Measurements from ENCODE around the gene ZNF474.

DNA sequence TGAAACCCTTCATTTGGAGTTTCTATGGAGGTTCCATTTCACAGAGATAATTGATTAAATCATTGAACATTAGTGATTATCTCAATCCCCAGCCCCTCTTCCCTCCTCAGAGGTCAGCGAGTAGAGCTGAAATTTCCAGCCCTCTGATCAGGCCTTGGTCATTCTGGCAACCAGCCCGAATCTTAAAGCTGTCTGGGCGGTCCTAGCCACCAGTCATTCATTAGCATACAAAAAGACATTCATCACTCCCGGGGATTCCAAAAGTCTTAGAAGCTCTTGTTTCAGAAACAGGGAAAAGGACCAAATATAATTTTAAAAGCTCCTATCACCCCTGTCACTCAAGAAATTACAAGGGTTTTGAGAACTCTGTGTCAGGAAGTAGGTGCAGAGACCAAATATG, 41.3 kb downstream of the ZNF474 start:
- TF ChIP-seq, protein P1, sequence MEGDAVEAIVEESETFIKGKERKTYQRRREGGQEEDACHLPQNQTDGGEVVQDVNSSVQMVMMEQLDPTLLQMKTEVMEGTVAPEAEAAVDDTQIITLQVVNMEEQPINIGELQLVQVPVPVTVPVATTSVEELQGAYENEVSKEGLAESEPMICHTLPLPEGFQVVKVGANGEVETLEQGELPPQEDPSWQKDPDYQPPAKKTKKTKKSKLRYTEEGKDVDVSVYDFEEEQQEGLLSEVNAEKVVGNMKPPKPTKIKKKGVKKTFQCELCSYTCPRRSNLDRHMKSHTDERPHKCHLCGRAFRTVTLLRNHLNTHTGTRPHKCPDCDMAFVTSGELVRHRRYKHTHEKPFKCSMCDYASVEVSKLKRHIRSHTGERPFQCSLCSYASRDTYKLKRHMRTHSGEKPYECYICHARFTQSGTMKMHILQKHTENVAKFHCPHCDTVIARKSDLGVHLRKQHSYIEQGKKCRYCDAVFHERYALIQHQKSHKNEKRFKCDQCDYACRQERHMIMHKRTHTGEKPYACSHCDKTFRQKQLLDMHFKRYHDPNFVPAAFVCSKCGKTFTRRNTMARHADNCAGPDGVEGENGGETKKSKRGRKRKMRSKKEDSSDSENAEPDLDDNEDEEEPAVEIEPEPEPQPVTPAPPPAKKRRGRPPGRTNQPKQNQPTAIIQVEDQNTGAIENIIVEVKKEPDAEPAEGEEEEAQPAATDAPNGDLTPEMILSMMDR (IDR thresholded peaks at IDR 0.05; ENCODE audit: insufficient read depth, low read depth, low read length), result no peak
- no peak for TF ChIP-seq EZH2 (IDR thresholded peaks at IDR 0.05; ENCODE audit: insufficient read depth, low read length)

All from astrocyte (in vitro differentiated cells and primary cell).